HepG2 (cell line): ENCODE measurements around the gene QSOX2. TPM values are rescaled to one million over a fixed set of nuclear protein-coding genes. Genes with fewer than 3 reads are reported as not detected.

Experiments
- ATAC-seq: fragments of 200-7000 bp; cut with Tn5 transposase; 3 replicates; pipeline ENCODE4 v1.9.1; 2020; ENCODE audit warnings: mild to moderate bottlenecking, moderate library complexity
- BruUV-seq: library from RNA; stranded (reverse); fragments of 400-500 nt; replicated peaks from 2 replicates; lab custom pipeline; 2021; lab: Mats Ljungman, UMichigan
- CTCF ChIA-PET: fragments of 300-600 bp; formaldehyde crosslinking; extraction: SDS; loops from one replicate; lab custom pipeline; 2021; ENCODE audit warnings: low total read pairs, inconsistent platforms, low intra/inter-chr PET ratio; lab: Yijun Ruan, JAX
- POLR2A ChIA-PET: fragments of 350-600 bp; sonication (Branson Sonifier 250); formaldehyde crosslinking; loops from one replicate; lab custom pipeline; 2020; ENCODE audit warnings: antibody characterized with exemption, inconsistent platforms; lab: Yijun Ruan, JAX
- DNase-seq: peaks from one replicate; pipeline ENCODE4 v3.0.0-alpha.2; 2015; ENCODE audit warnings: low spot score
- FAIRE-seq: peaks from 3 replicates; lab custom pipeline; 2011; peaks lifted over from hg19 to GRCh38; lab: Jason Lieb, UNC
- H2AFZ ChIP-seq: one replicate; pipeline ENCODE4 v1.6.1; 2011; ENCODE audit warnings: low read length, inconsistent platforms
- H3K27ac ChIP-seq: fragments of 300-600 bp; 3 replicates; pipeline ENCODE4 v1.8.0; 2011; ENCODE audit warnings: mixed run types, mild to moderate bottlenecking, mixed read lengths, low read length, inconsistent platforms; ENCODE audit not compliant: insufficient read depth; ENCODE audit errors: extremely low read length
- H3K27me3 ChIP-seq, 2 experiments: fragments of 200-600 bp in 1 of 2; 2 replicates in 1 of 2; 3 replicates in 1 of 2; pipeline versions ENCODE4 v1.6.0 to v1.8.0; 2011; ENCODE audit warnings: low read length in 2 of 2, mild to moderate bottlenecking in 2 of 2, moderate library complexity in 2 of 2, inconsistent platforms in 1 of 2; ENCODE audit not compliant: insufficient read depth in 2 of 2, control insufficient read depth in 1 of 2
- H3K36me3 ChIP-seq, 2 experiments: fragments of 200-600 bp in 1 of 2; replicated peaks in 1 of 2; 2 replicates in 1 of 2; 3 replicates in 1 of 2; pipeline versions ENCODE4 v1.5.1 to v1.8.0; 2011; ENCODE audit warnings: low read length in 2 of 2, inconsistent platforms in 1 of 2; ENCODE audit not compliant: insufficient read depth in 2 of 2, control insufficient read depth in 1 of 2
- H3K4me1 ChIP-seq: 2 replicates; pipeline ENCODE4 v1.5.1; 2012; ENCODE audit warnings: low read length, inconsistent platforms; ENCODE audit not compliant: insufficient read depth
- H3K4me2 ChIP-seq: 2 replicates; pipeline ENCODE4 v1.6.0; 2011; ENCODE audit warnings: low read depth, low read length, inconsistent platforms
- H3K4me3 ChIP-seq, 3 experiments: fragments of 200-600 bp in 1 of 3; sonication (generic), shearing (Covaris generic) in 1 of 3; replicated peaks in 1 of 3; 2 replicates each; pipeline ENCODE4 v1.5.1; 2011 to 2016; ENCODE audit warnings: low read length in 3 of 3, inconsistent platforms in 2 of 3, low read depth in 2 of 3, mild to moderate bottlenecking in 2 of 3, control low read depth in 1 of 3, mixed read lengths in 1 of 3; ENCODE audit not compliant: insufficient read depth in 1 of 3
- H3K79me2 ChIP-seq: one replicate; pipeline ENCODE4 v1.6.1; 2011; ENCODE audit warnings: low read length, inconsistent platforms; ENCODE audit not compliant: insufficient read depth
- H3K9ac ChIP-seq: 2 replicates; pipeline ENCODE4 v1.6.0; 2011; ENCODE audit warnings: mild to moderate bottlenecking, low read depth, low read length, inconsistent platforms; ENCODE audit not compliant: insufficient read depth
- H3K9me3 ChIP-seq: 2 replicates; pipeline ENCODE4 v1.5.1; 2012; ENCODE audit warnings: mild to moderate bottlenecking, low read length
- H4K20me1 ChIP-seq: 2 replicates; pipeline ENCODE4 v1.6.0; 2011; ENCODE audit warnings: inconsistent platforms, mild to moderate bottlenecking, low read length, moderate library complexity; ENCODE audit not compliant: insufficient read depth
- CEBPG ChIP-seq: IDR thresholded peaks from 2 replicates; pipeline ENCODE4 v1.6.1; 2016
- FOXA3 ChIP-seq: IDR thresholded peaks from 2 replicates; pipeline ENCODE4 v1.6.1; 2016; ENCODE audit warnings: missing genetic modification reagents, missing compliant biosample characterization
- HNRNPUL1 ChIP-seq: fragments of 200-400 bp; formaldehyde crosslinking; IDR thresholded peaks from 2 replicates; pipeline ENCODE4 v1.6.1; 2017; ENCODE audit warnings: low read depth, mild to moderate bottlenecking, low read length, moderate library complexity
- PAXIP1 ChIP-seq: sonication (generic); formaldehyde crosslinking; conservative IDR thresholded peaks from 2 replicates; pipeline ENCODE4 v1.4.0; 2020; ENCODE audit warnings: mild to moderate bottlenecking, missing genetic modification reagents, moderate library complexity
- PCBP2 ChIP-seq: fragments of 200-400 bp; formaldehyde crosslinking; optimal IDR thresholded peaks from 2 replicates; pipeline ENCODE3; 2018; ENCODE audit warnings: low read length, low read depth; ENCODE audit not compliant: poor library complexity, severe bottlenecking
- SMARCC2 ChIP-seq: fragments of 450-650 bp; IDR thresholded peaks from 2 replicates; pipeline ENCODE4 v1.6.1; 2017; ENCODE audit warnings: antibody characterized with exemption, mild to moderate bottlenecking
- ZKSCAN8 ChIP-seq: IDR thresholded peaks from 2 replicates; pipeline ENCODE4 v1.6.1; 2016; ENCODE audit warnings: borderline replicate concordance, missing genetic modification reagents, missing compliant biosample characterization
- ZNF230 ChIP-seq: sonication (generic); formaldehyde crosslinking; IDR thresholded peaks from 2 replicates; pipeline ENCODE4 v1.4.0; 2020; ENCODE audit warnings: mild to moderate bottlenecking, missing genetic modification reagents
- ZNF260 ChIP-seq: sonication (generic); formaldehyde crosslinking; IDR thresholded peaks from 2 replicates; pipeline ENCODE4 v1.4.0; 2020; ENCODE audit warnings: missing genetic modification reagents, low read depth, mild to moderate bottlenecking, borderline replicate concordance
- ZNF275 ChIP-seq: sonication (generic); formaldehyde crosslinking; IDR thresholded peaks from 2 replicates; pipeline ENCODE4 v1.8.0; 2022; ENCODE audit warnings: missing genetic modification reagents, mild to moderate bottlenecking, inconsistent platforms, borderline replicate concordance
- ZNF276 ChIP-seq: sonication (generic); formaldehyde crosslinking; IDR thresholded peaks from 2 replicates; pipeline ENCODE4 v1.4.0; 2020; ENCODE audit warnings: mild to moderate bottlenecking, low read depth, missing genetic modification reagents
- ZNF430 ChIP-seq: sonication (generic); formaldehyde crosslinking; IDR thresholded peaks from 2 replicates; pipeline ENCODE4 v1.9.0; 2021; ENCODE audit warnings: mild to moderate bottlenecking, missing genetic modification reagents
- ZNF552 ChIP-seq: sonication (generic); formaldehyde crosslinking; IDR thresholded peaks from 2 replicates; pipeline ENCODE4 v1.9.0; 2022; ENCODE audit warnings: missing genetic modification reagents, mild to moderate bottlenecking, borderline replicate concordance
- ZSCAN31 ChIP-seq: sonication (generic); formaldehyde crosslinking; IDR thresholded peaks from 2 replicates; pipeline ENCODE4 v1.5.0; 2020; ENCODE audit warnings: low read depth, mild to moderate bottlenecking, missing genetic modification reagents
- ZSCAN9 ChIP-seq: IDR thresholded peaks from 2 replicates; pipeline ENCODE4 v1.6.1; 2016; ENCODE audit warnings: borderline replicate concordance
- WGBS: methylation state at CpG from one replicate; pipeline ENCODE4 v1.1.6; 2017; ENCODE audit warnings: low lambda C conversion rate; 5-methylcytosine and 5-hydroxymethylcytosine counted together
- in situ Hi-C: cut with HindIII; loops from 2 replicates; pipeline ENCODE4 v1.10.0; 2017; ENCODE audit warnings: low pct_unique_long_range_greater_than_20kb; ENCODE audit not compliant: extremely low pct_ligation_motif_present
- intact Hi-C: fragments of 100-400 bp; cut with micrococcal nuclease; formaldehyde crosslinking; loops from one replicate; pipeline ENCODE4 v1.10.0; 2022; ENCODE audit not compliant: unreplicated experiment
- polyA plus RNA-seq, 8 experiments: library from polyadenylated mRNA; depleted of rRNA in 3 of 8; stranded (reverse) in 7 of 8; unstranded in 1 of 8; fragments of >200 nt; fragmentation: Illumina TruSeq in 4 of 8; extraction: Trizol in 4 of 8; gene quantifications; 2 replicates each; pipeline versions ENCODE4 v1.2.1 to v1.2.3, GENCODE V29; 2011 to 2016; ENCODE audit warnings: low read depth in 4 of 8, missing spikeins in 1 of 8, mixed read lengths in 1 of 8; ENCODE audit not compliant: insufficient read depth in 1 of 8
- total RNA-seq, 5 experiments: library from RNA; depleted of rRNA; stranded (reverse); fragments of >200 nt; fragmentation: Illumina TruSeq; extraction: Trizol; gene quantifications; 2 replicates each; pipeline ENCODE4 v1.2.3, GENCODE V29; 2016; ENCODE audit warnings: low read depth in 1 of 5

The QSOX2 gene
- total and polyA plus RNA-seq, 2 of the 13 experiments (the other 11 are each of a cell fraction or from before 2014, with no cell fraction given): 27.1 to 42.1 TPM

GRCh38 chr9:136252281-136252680, 6.7 kb upstream of the QSOX2 start:
- in situ Hi-C loops (loop anchor here (25.0 kb wide), 1 partner anchor 265 kb away; no protein-coding TSS in a partner anchor), intact Hi-C loops (no loop called here)
- no peak overlapping the region for H2AFZ ChIP-seq
- no peak overlapping the region for H3K27ac ChIP-seq
- H3K36me3 ChIP-seq: no peaks in the 10 kb centered on the region
- H3K27me3 ChIP-seq: peaks cover 13 to 84% of the 10 kb centered on the region in 2 experiments
- H3K9ac ChIP-seq: no peak overlapping the region
- ATAC-seq (no peak), DNase-seq (no peak), FAIRE-seq (no peak)
- H3K79me2 ChIP-seq: no peaks in the 10 kb centered on the region
- no peak for TF ChIP-seq ZNF275 (CRISPR knock-in tag)
- no peak for TF ChIP-seq ZNF430 (CRISPR knock-in tag)
- no peak for TF ChIP-seq CEBPG
- no peak for TF ChIP-seq ZSCAN9 (CRISPR knock-in tag)
- TF ChIP-seq PAXIP1 (CRISPR knock-in tag): no peak
- TF ChIP-seq ZNF230: no peak
- no peak for TF ChIP-seq ZNF276 (CRISPR knock-in tag)
- no peak for TF ChIP-seq ZNF260
- no peak for TF ChIP-seq ZKSCAN8 (CRISPR knock-in tag)
- TF ChIP-seq ZNF552 (CRISPR knock-in tag): no peak
- TF ChIP-seq ZSCAN31: no peak
- TF ChIP-seq FOXA3 (CRISPR knock-in tag): no peak
- no peak for TF ChIP-seq PCBP2
- no peak for TF ChIP-seq HNRNPUL1
- no peak for TF ChIP-seq SMARCC2
- ChIA-PET POLR2A (no interaction called here), CTCF (no interaction called here)
- whole genome bisulfite sequencing: 83% methylated on average over 7 of the region's 29 CpGs
- no peaks in the 10 kb centered on the region for H4K20me1 ChIP-seq
- H3K4me2 ChIP-seq: no peak overlapping the region
- H3K9me3 ChIP-seq: no peaks in the 10 kb centered on the region
- BruUV-seq: no TSS peak
- peaks cover 40% of the 10 kb centered on the region for H3K4me1 ChIP-seq
- no peak overlapping the region for H3K4me3 ChIP-seq
